NB4 (cell line): ENCODE results near the gene MYLK4.
A peak's percentile ranks its signal among the peaks of the same experiment; 100 is the strongest.

Experiments
- DNase-seq: peaks from one replicate; pipeline ENCODE4 v3.0.0; 2010; ENCODE audit warnings: low read depth
- H3K4me3 ChIP-seq: one replicate; pipeline ENCODE4 v1.5.1; 2011; ENCODE audit warnings: mild to moderate bottlenecking, low read depth, low read length, moderate library complexity
- CTCF ChIP-seq: IDR thresholded peaks from one replicate; pipeline ENCODE4 v1.5.1; 2012; ENCODE audit warnings: low read depth, low read length
- MAX ChIP-seq: IDR thresholded peaks from 2 replicates; pipeline ENCODE4 v1.6.1; 2011; ENCODE audit warnings: low read depth, low read length
- MYC ChIP-seq: IDR thresholded peaks from 2 replicates; pipeline ENCODE4 v1.6.1; 2011; ENCODE audit warnings: low read depth, low read length
- POLR2A ChIP-seq: IDR thresholded peaks from 2 replicates; pipeline ENCODE4 v1.6.1; 2011; ENCODE audit warnings: mild to moderate bottlenecking; ENCODE audit not compliant: insufficient read length; ENCODE audit errors: extremely low read depth

Gene MYLK4

GRCh38 chr6:2767657-2768524, 17.2 kb upstream of the MYLK4 start:
- DNase-seq, result no peak
- TF ChIP-seq POLR2A, result no peak
- no peak for TF ChIP-seq MYC
- TF ChIP-seq CTCF, result no peak
- TF ChIP-seq MAX, result no peak

GRCh38 chr6:2766767-2767656, 16.3 kb upstream of the MYLK4 start:
- no peak for DNase-seq
- TF ChIP-seq POLR2A, result no peak
- TF ChIP-seq MAX, result no peak
- no peak for TF ChIP-seq CTCF
- no peak for TF ChIP-seq MYC
- peak overlapping the region; percentile 86 for H3K4me3 ChIP-seq

More at GRCh38 chr6:2767657-2768524, 17.2 kb upstream of the MYLK4 start:
- peak overlapping the region; percentile 86 for H3K4me3 ChIP-seq

GRCh38 chr6:2765896-2766766, 15.4 kb upstream of the MYLK4 start:
- peak overlapping the region; percentile 86 for H3K4me3 ChIP-seq
- peak; percentile 67 for DNase-seq
- TF ChIP-seq MAX (no peak), MYC (no peak), POLR2A (no peak), CTCF (no peak)

- DNase-seq, result peak; percentile 99
- peak within 1 kb of the TSS; percentile 86 for H3K4me3 ChIP-seq
- TF ChIP-seq CTCF (peak; percentile 17), MYC (peak; percentile 68), POLR2A (peak; percentile 44), MAX (peak; percentile 61)
Observed at GRCh38 chr6:2765166-2765895, 14.6 kb upstream of the MYLK4 start, which contains the start of gene WRNIP1. Gene WRNIP1, plus strand, starts transcription at chr6:2765393. Its CDS starts 230 bp downstream, at chr6:2765623.
